Measurements from ENCODE around the gene SEMA4D.

Gene SEMA4D

DNA sequence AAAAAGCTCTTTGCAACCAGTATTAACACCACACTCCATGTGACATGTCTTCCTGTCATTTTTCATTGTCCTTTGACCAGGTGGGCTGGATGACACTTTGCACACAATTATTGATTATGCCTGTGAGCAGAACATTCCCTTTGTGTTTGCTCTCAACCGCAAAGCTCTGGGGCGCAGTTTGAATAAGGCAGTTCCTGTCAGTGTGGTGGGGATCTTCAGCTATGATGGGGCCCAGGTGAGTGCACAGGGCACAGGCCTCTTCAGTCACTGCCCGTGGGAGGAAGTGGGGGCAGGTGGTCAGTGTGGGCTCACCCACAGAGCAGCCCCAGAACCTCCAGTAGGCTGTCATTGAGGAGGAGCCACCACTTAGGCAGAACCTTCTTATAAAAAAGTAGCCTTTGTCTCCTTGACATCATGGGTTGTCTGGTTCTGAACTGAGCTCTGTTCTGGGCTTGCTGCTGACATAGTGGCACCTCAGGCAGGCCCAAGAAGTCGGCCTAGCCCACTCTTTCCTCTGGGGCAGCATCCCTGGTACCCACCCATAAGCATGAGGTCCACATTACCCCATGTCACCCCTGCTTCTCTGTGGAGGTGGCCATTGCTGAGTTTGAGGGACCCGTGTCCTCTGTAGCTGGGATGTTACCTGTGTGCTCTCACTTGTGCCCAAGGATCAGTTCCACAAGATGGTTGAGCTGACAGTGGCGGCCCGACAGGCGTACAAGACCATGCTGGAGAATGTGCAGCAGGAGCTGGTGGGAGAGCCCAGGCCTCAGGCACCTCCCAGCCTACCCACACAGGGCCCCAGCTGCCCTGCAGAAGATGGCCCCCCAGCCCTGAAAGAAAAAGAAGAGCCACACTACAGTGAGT, 140.3 kb downstream of the SEMA4D start:
- H3K79me2 ChIP-seq (ENCODE audit: insufficient read depth, low read length): no peaks in the 10 kb centered on the region
- no peaks in the 10 kb centered on the region for H4K20me1 ChIP-seq (ENCODE audit: insufficient read depth, low read length, poor library complexity, severe bottlenecking)
- peaks cover 11% of the 10 kb centered on the region for H3K4me1 ChIP-seq (ENCODE audit: insufficient read depth, low read length, poor library complexity, severe bottlenecking)
- peaks cover 94% of the 10 kb centered on the region; the same call in 1 of the 2 replicates for H3K36me3 ChIP-seq (ENCODE audit: insufficient read depth, low read length)
- H3K9me2 ChIP-seq (replicated peaks; ENCODE audit: low read depth, low read length): no peaks in the 10 kb centered on the region
- TF ChIP-seq, protein P1, sequence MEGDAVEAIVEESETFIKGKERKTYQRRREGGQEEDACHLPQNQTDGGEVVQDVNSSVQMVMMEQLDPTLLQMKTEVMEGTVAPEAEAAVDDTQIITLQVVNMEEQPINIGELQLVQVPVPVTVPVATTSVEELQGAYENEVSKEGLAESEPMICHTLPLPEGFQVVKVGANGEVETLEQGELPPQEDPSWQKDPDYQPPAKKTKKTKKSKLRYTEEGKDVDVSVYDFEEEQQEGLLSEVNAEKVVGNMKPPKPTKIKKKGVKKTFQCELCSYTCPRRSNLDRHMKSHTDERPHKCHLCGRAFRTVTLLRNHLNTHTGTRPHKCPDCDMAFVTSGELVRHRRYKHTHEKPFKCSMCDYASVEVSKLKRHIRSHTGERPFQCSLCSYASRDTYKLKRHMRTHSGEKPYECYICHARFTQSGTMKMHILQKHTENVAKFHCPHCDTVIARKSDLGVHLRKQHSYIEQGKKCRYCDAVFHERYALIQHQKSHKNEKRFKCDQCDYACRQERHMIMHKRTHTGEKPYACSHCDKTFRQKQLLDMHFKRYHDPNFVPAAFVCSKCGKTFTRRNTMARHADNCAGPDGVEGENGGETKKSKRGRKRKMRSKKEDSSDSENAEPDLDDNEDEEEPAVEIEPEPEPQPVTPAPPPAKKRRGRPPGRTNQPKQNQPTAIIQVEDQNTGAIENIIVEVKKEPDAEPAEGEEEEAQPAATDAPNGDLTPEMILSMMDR (conservative IDR thresholded peaks at IDR 0.05; ENCODE audit: low read length): no peak
- no peak for TF ChIP-seq EZH2phosphoT487 (IDR thresholded peaks at IDR 0.05; ENCODE audit: borderline replicate concordance)
- no peak overlapping the region for H3K4me3 ChIP-seq (ENCODE audit: low read length, poor library complexity, severe bottlenecking)
- no peaks in the 10 kb centered on the region for H3F3A ChIP-seq (ENCODE audit: low read depth)
- no peak overlapping the region for H3K4me2 ChIP-seq (ENCODE audit: low read depth, low read length, poor library complexity, severe bottlenecking)
- H2AFZ ChIP-seq (ENCODE audit: low read length): no peak overlapping the region
- no peaks in the 10 kb centered on the region for H3K27me3 ChIP-seq (ENCODE audit: insufficient read depth, low read length, poor library complexity, severe bottlenecking)
- H3K9ac ChIP-seq (ENCODE audit: low read depth, low read length, poor library complexity, severe bottlenecking): no peak overlapping the region
- no peaks in the 10 kb centered on the region for H3K9me3 ChIP-seq (ENCODE audit: insufficient read depth, low read depth, low read length)

DNA sequence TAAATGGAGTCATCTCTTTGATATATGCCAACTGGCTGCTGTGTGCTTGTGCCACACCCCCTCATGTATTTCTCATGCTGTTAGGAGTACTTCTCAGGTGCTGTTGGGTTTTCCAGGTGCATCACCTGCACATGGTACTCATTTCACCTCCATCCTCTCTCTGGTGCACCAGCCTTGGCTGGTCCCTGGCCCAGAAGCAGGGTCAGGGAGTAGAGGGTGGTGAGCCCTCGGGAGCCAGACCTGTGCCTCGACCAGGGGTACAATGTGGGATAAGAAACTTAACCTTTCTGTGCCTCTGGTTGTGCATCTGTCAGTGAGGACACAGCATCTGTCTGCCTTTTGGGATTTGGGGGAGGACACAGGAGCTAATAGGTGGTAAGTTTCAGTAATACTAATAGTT, 141.1 kb downstream of the SEMA4D start:
- TF ChIP-seq, protein P1 (conservative IDR thresholded peaks at IDR 0.05; ENCODE audit: low read length): no peak
- TF ChIP-seq EZH2phosphoT487 (IDR thresholded peaks at IDR 0.05; ENCODE audit: borderline replicate concordance): no peak
- no peaks in the 10 kb centered on the region for H3K79me2 ChIP-seq (ENCODE audit: insufficient read depth, low read length)
- peaks cover 93% of the 10 kb centered on the region; the same call in 1 of the 2 replicates for H3K36me3 ChIP-seq (ENCODE audit: insufficient read depth, low read length)
- no peaks in the 10 kb centered on the region for H3F3A ChIP-seq (ENCODE audit: low read depth)
- H3K27me3 ChIP-seq (ENCODE audit: insufficient read depth, low read length, poor library complexity, severe bottlenecking): no peaks in the 10 kb centered on the region
- H3K4me3 ChIP-seq (ENCODE audit: low read length, poor library complexity, severe bottlenecking): no peak overlapping the region
- H2AFZ ChIP-seq (ENCODE audit: low read length): no peak overlapping the region
- H3K4me1 ChIP-seq (ENCODE audit: insufficient read depth, low read length, poor library complexity, severe bottlenecking): peaks cover 11% of the 10 kb centered on the region
- no peaks in the 10 kb centered on the region for H4K20me1 ChIP-seq (ENCODE audit: insufficient read depth, low read length, poor library complexity, severe bottlenecking)
- no peaks in the 10 kb centered on the region for H3K9me3 ChIP-seq (ENCODE audit: insufficient read depth, low read depth, low read length)
- H3K9ac ChIP-seq (ENCODE audit: low read depth, low read length, poor library complexity, severe bottlenecking): no peak overlapping the region
- no peaks in the 10 kb centered on the region for H3K9me2 ChIP-seq (replicated peaks; ENCODE audit: low read depth, low read length)
- no peak overlapping the region for H3K4me2 ChIP-seq (ENCODE audit: low read depth, low read length, poor library complexity, severe bottlenecking)

DNA sequence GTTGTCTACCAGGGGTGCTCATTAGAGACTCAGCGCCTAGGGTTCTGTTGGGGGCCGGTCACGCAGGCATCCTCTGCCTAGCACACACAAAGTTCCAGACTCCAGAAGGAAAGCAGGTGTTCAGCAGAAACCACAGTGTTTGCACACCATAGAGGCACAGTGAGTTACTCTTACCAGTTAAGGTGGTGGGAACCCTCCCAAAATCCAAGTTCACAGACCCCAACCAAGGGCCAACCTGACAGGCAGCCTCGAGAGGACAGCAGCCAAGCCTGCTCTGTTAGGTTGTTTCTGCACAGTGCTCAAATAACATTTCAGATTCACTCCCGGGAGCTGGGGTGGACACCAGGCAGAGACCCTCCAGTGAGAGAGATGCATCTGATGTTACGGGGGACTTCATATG, 143.4 kb downstream of the SEMA4D start:
- Histone ChIP-seq H4K20me1 (ENCODE audit: insufficient read depth, low read length, poor library complexity, severe bottlenecking) (no peaks in the 10 kb centered on the region), H3K79me2 (ENCODE audit: insufficient read depth, low read length) (no peaks in the 10 kb centered on the region), H3K9me2 (replicated peaks; ENCODE audit: low read depth, low read length) (no peaks in the 10 kb centered on the region), H3K4me3 (ENCODE audit: low read length, poor library complexity, severe bottlenecking) (no peak overlapping the region), H3K4me1 (ENCODE audit: insufficient read depth, low read length, poor library complexity, severe bottlenecking) (peaks cover 6% of the 10 kb centered on the region), H3K27me3 (ENCODE audit: insufficient read depth, low read length, poor library complexity, severe bottlenecking) (no peaks in the 10 kb centered on the region), H3K9me3 (ENCODE audit: insufficient read depth, low read depth, low read length) (no peaks in the 10 kb centered on the region), H3F3A (ENCODE audit: low read depth) (no peaks in the 10 kb centered on the region), H3K9ac (ENCODE audit: low read depth, low read length, poor library complexity, severe bottlenecking) (no peak overlapping the region), H2AFZ (ENCODE audit: low read length) (no peak overlapping the region), H3K36me3 (ENCODE audit: insufficient read depth, low read length) (peaks cover 93% of the 10 kb centered on the region; the same call in 1 of the 2 replicates), H3K4me2 (ENCODE audit: low read depth, low read length, poor library complexity, severe bottlenecking) (no peak overlapping the region)
- TF ChIP-seq, protein P1 (conservative IDR thresholded peaks at IDR 0.05; ENCODE audit: low read length): no peak
- TF ChIP-seq EZH2phosphoT487 (IDR thresholded peaks at IDR 0.05; ENCODE audit: borderline replicate concordance): no peak
